Breast epithelium (tissue), 4 donors: Measurements from ENCODE around the gene ALG12. TPM values are rescaled to one million over a fixed set of nuclear protein-coding genes. Genes with fewer than 3 reads are reported as not detected.

Experiments used
- DNase-seq, 2 donors: peaks; one replicate each; pipeline ENCODE4 v3.0.0-alpha.2; 2019; ENCODE audit warnings: low spot score in 2 of 2
- H3K27ac ChIP-seq, 2 donors: fragments of 200-600 bp; sonication (generic) in 1 of 2; one replicate each; pipeline ENCODE4 v1.5.1; 2016 to 2019; ENCODE audit warnings: mild to moderate bottlenecking in 1 of 2
- H3K27me3 ChIP-seq, 2 donors: fragments of 200-600 bp; sonication (generic) in 1 of 2; one replicate each; pipeline versions ENCODE4 v1.5.1 to v1.6.0; 2017 to 2019; ENCODE audit warnings: control low read depth in 1 of 2, mild to moderate bottlenecking in 1 of 2
- H3K36me3 ChIP-seq: fragments of 200-600 bp; one replicate; pipeline ENCODE4 v1.5.1; 2019
- H3K4me1 ChIP-seq, 2 donors: fragments of 200-600 bp; sonication (generic); one replicate each; pipeline ENCODE4 v1.5.1; 2016 to 2019; ENCODE audit warnings: control low read depth in 1 of 2
- H3K4me3 ChIP-seq, 3 donors: fragments of 200-600 bp; sonication (generic); 1 replicate in 2 of 3; 2 replicates in 1 of 3; pipeline ENCODE4 v1.5.1; 2016 to 2019; ENCODE audit warnings: mild to moderate bottlenecking in 3 of 3, moderate library complexity in 2 of 3
- H3K9me3 ChIP-seq, 2 donors: fragments of 200-600 bp; sonication (generic) in 1 of 2; one replicate each; pipeline ENCODE4 v1.5.1; 2016 to 2019; ENCODE audit warnings: control low read depth in 1 of 2
- POLR2A ChIP-seq: fragments of 450-650 bp; IDR thresholded peaks from one replicate; pipeline ENCODE4 v1.6.1; 2016; ENCODE audit warnings: antibody characterized with exemption, mild to moderate bottlenecking, moderate library complexity
- POLR2AphosphoS5 ChIP-seq, 3 donors: sonication (generic); formaldehyde crosslinking; IDR thresholded peaks; one replicate each; pipeline ENCODE4 v1.6.1; 2017; ENCODE audit warnings: antibody characterized with exemption in 3 of 3
- intact Hi-C: fragments of 100-400 bp; cut with DNase I; formaldehyde crosslinking; loops from one replicate; pipeline ENCODE4 v1.15.1; 2023; ENCODE audit warnings: low total_unique reads
- total RNA-seq, 3 donors: library from RNA; depleted of rRNA; stranded (reverse); fragments of >200 nt; gene quantifications; one replicate each; pipeline ENCODE4 v1.1.0, GENCODE V29; 2016
- TF ChIP-seq, protein P1 (sequence below), 3 donors: fragments of 450-650 bp; IDR thresholded peaks; one replicate each; pipeline ENCODE4 v1.5.1; 2016 to 2017; ENCODE audit warnings: antibody characterized with exemption in 3 of 3, mild to moderate bottlenecking in 3 of 3, moderate library complexity in 3 of 3

ALG12 gene
- total RNA-seq, 3 donors from 2014 or later = 16.6 to 22.4 (median 19.7) TPM

DNA sequence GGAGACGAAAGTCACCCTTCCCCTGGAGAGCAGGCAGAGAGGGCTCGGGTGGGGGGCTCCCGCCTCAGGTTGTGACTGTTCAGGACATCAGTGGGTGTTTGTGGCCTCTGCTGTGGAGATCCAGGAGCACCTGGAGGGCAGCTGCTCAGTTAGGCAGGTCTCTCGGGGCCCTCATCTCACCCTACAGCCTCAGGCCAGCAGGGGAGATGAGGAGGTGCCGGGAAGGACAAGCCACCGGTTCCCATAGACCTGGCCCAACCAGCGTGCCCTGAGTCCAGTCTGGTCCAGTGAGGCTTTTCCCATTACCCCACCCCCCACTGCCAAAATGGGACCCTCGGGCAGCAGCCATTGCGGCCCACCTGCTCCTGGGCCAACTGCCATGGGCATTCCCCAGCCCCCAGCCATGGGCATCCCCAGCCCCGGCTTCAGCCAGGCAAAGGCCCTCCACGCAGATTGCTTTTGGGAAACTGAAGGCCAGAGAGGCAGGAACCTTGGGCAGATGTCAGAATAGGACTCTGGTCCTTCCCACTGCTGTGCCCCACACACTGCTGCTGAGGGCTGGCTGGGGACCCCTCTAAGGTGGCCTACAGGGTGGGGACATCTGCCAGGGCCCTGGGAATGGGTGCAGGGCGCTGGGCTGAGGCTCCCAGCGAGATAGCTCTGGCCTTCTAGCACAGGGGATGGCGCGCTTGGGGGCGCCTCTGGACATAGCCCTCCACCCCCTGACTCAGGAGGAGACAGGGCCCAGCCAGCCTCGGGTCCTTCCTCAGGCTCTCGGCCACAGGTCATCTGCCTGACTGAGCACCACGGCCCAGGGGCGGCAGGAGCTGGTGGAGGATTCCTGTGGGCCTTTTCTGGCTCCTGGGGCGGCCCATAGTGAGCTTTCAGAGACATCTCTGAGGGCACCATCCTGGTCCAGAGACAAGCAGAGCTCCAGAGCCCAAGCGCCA, 47.1 kb upstream of the ALG12 start:
- Histone ChIP-seq H3K27me3 (no peaks in the 10 kb centered on the region), H3K4me1 (peaks cover 36 to 44% of the 10 kb centered on the region in 2 donors), H3K9me3 (no peaks in the 10 kb centered on the region), H3K36me3 (no peaks in the 10 kb centered on the region), H3K4me3 (peak overlapping the region in 2 of 3 donors; percentile 92 to 95), H3K27ac (peak overlapping the region; percentile 90 to 96)
- intact Hi-C loops = no loop called here
- peak; percentile 17 to 51 for DNase-seq
- TF ChIP-seq, protein P1, sequence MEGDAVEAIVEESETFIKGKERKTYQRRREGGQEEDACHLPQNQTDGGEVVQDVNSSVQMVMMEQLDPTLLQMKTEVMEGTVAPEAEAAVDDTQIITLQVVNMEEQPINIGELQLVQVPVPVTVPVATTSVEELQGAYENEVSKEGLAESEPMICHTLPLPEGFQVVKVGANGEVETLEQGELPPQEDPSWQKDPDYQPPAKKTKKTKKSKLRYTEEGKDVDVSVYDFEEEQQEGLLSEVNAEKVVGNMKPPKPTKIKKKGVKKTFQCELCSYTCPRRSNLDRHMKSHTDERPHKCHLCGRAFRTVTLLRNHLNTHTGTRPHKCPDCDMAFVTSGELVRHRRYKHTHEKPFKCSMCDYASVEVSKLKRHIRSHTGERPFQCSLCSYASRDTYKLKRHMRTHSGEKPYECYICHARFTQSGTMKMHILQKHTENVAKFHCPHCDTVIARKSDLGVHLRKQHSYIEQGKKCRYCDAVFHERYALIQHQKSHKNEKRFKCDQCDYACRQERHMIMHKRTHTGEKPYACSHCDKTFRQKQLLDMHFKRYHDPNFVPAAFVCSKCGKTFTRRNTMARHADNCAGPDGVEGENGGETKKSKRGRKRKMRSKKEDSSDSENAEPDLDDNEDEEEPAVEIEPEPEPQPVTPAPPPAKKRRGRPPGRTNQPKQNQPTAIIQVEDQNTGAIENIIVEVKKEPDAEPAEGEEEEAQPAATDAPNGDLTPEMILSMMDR (IDR thresholded peaks at IDR 0.05) = no peak
- TF ChIP-seq POLR2AphosphoS5 (IDR thresholded peaks at IDR 0.05) (no peak), POLR2A (no peak)

DNA sequence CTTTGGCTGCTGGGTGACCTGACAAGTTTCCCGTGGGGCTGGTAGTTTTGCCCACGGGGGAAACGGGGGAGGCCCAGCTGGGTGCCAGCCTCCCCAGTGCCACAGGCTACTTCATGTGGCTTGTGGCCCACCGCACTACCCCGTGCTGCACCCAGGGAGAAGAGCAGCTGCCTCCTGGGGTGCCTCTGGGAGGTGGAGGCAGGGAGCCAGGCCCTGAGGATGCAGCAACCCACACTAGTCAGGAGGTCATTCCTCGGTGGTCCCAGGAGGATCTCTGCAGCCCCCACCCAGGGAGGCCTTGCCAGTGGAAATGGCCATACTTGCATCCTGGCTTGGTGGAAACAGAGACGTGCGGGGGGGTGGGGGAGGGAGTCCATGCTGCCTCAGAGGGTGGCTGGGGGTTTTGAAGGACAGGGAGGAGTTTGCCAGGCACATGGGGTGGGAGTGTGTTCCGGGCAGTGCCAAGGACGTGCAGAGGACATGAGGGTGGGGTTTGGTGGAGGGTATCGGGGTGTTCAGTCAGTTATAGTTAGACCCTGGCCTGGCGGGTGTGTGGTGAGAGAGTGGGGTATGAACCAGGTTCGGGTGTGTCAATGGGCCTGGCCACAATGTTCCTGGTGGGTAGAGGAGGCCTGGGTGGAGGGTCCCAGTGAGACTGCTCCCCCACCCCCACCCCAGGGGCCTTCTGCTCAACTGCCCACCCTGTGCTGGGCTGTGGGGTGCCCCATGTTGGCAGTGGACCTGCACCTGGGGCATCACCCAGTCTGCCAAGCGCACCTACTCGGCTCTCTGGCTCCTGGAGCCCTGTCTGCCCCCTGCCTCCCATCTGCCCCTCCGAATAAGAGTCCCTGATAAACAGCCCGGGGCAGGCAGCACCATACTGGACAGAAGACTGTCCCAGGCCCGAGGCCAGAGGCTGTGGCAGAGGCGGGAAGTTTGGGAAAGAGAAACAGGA, 46.2 kb upstream of the ALG12 start:
- H3K27ac ChIP-seq = peak overlapping the region; percentile 90 to 96
- DNase-seq = peak; percentile 23 to 46

DNA sequence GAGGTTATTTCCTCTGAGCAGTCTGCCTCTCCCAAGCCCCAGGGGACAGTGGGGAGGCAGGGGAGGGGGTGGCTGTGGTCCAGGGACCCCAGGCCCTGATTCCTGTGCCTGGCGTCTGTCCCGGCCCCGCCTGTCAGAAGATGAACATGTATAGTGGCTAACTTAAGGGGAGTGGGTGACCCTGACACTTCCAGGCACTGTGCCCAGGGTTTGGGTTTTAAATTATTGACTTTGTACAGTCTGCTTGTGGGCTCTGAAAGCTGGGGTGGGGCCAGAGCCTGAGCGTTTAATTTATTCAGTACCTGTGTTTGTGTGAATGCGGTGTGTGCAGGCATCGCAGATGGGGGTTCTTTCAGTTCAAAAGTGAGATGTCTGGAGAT, 45.4 kb upstream of the ALG12 start:
- peak; percentile 28 to 53 for DNase-seq
- Histone ChIP-seq H3K27ac (peak overlapping the region; percentile 96 to 99), H3K27me3 (no peaks in the 10 kb centered on the region), H3K36me3 (no peaks in the 10 kb centered on the region), H3K4me1 (peaks cover 36 to 49% of the 10 kb centered on the region in 2 donors), H3K4me3 (peak overlapping the region; percentile 73 to 95 (median 92)), H3K9me3 (no peaks in the 10 kb centered on the region)
- intact Hi-C loops = no loop called here
- TF ChIP-seq, protein P1 (IDR thresholded peaks at IDR 0.05) = no peak
- TF ChIP-seq POLR2A (no peak), POLR2AphosphoS5 (IDR thresholded peaks at IDR 0.05) (no peak)

More for the DNA sequence above, 46.2 kb upstream of the ALG12 start:
- H3K36me3 ChIP-seq = no peaks in the 10 kb centered on the region
- intact Hi-C loops = no loop called here
- peaks cover 32 to 42% of the 10 kb centered on the region in 2 donors for H3K4me1 ChIP-seq
- H3K9me3 ChIP-seq = no peaks in the 10 kb centered on the region
- peak overlapping the region; percentile 73 to 95 (median 92) for H3K4me3 ChIP-seq
- TF ChIP-seq POLR2AphosphoS5 (IDR thresholded peaks at IDR 0.05) (no peak), POLR2A (no peak)
- TF ChIP-seq, protein P1 (IDR thresholded peaks at IDR 0.05) = no peak
- no peaks in the 10 kb centered on the region for H3K27me3 ChIP-seq

DNA sequence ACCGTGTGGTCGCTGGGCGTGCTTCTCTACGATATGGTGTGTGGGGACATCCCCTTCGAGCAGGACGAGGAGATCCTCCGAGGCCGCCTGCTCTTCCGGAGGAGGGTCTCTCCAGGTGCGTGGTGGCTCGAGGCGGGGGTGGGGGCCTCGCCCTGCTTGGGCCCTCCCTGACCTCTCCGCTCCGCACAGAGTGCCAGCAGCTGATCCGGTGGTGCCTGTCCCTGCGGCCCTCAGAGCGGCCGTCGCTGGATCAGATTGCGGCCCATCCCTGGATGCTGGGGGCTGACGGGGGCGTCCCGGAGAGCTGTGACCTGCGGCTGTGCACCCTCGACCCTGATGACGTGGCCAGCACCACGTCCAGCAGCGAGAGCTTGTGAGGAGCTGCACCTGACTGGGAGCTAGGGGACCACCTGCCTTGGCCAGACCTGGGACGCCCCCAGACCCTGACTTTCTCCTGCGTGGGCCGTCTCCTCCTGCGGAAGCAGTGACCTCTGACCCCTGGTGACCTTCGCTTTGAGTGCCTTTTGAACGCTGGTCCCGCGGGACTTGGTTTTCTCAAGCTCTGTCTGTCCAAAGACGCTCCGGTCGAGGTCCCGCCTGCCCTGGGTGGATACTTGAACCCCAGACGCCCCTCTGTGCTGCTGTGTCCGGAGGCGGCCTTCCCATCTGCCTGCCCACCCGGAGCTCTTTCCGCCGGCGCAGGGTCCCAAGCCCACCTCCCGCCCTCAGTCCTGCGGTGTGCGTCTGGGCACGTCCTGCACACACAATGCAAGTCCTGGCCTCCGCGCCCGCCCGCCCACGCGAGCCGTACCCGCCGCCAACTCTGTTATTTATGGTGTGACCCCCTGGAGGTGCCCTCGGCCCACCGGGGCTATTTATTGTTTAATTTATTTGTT, 44.8 kb upstream of the ALG12 start:
- Histone ChIP-seq H3K4me1 (peaks cover 36 to 49% of the 10 kb centered on the region in 2 donors), H3K27me3 (no peaks in the 10 kb centered on the region), H3K4me3 (peak overlapping the region; percentile 73 to 95 (median 92)), H3K9me3 (no peaks in the 10 kb centered on the region), H3K27ac (peak overlapping the region; percentile 96 to 99), H3K36me3 (no peaks in the 10 kb centered on the region)
- peak; percentile 36 to 50 for DNase-seq
- intact Hi-C loops = loop anchor here (1.0 kb wide), 1 partner anchor 28 kb away; no protein-coding TSS in a partner anchor
- TF ChIP-seq, protein P1 (IDR thresholded peaks at IDR 0.05) = no peak
- TF ChIP-seq POLR2AphosphoS5 (IDR thresholded peaks at IDR 0.05) (peak in 2 of 3 donors; percentile 2 to 7), POLR2A (no peak)
